Stimulated activated effector memory CD8-positive, alpha-beta T cell treated with anti-CD3 and anti-CD28 coated beads, Interleukin-12 subunit alpha, Interleukin-12 subunit beta, amount 100 ng/mL, for 72 hours (primary cell): ENCODE results near the gene DICER1.
A peak's percentile ranks its signal among the peaks of the same experiment; 100 is the strongest.

ENCODE experiments used
- ATAC-seq: fragments of 150-1000 bp; cut with Tn5 transposase; 2 replicates; pipeline ENCODE4 v1.10.0; 2021
- DNase-seq, 2 donors: peaks; one replicate each; pipeline ENCODE4 v3.0.0; 2021 to 2022; ENCODE audit warnings: low spot score in 2 of 2
- H3K27ac Mint-ChIP-seq: one replicate; pipeline ENCODE4 v1.8.0; 2022; ENCODE audit warnings: mild to moderate bottlenecking, mixed read lengths
- H3K36me3 Mint-ChIP-seq: one replicate; pipeline ENCODE4 v1.8.0; 2022; ENCODE audit warnings: mild to moderate bottlenecking, mixed read lengths
- H3K4me1 Mint-ChIP-seq: one replicate; pipeline ENCODE4 v1.8.0; 2022; ENCODE audit warnings: mixed read lengths
- H3K4me3 Mint-ChIP-seq: one replicate; pipeline ENCODE4 v1.8.0; 2022; ENCODE audit warnings: mild to moderate bottlenecking, mixed read lengths
- H3K9me3 Mint-ChIP-seq: one replicate; pipeline ENCODE4 v1.8.0; 2022; ENCODE audit warnings: mixed read lengths

DICER1 gene

DNA sequence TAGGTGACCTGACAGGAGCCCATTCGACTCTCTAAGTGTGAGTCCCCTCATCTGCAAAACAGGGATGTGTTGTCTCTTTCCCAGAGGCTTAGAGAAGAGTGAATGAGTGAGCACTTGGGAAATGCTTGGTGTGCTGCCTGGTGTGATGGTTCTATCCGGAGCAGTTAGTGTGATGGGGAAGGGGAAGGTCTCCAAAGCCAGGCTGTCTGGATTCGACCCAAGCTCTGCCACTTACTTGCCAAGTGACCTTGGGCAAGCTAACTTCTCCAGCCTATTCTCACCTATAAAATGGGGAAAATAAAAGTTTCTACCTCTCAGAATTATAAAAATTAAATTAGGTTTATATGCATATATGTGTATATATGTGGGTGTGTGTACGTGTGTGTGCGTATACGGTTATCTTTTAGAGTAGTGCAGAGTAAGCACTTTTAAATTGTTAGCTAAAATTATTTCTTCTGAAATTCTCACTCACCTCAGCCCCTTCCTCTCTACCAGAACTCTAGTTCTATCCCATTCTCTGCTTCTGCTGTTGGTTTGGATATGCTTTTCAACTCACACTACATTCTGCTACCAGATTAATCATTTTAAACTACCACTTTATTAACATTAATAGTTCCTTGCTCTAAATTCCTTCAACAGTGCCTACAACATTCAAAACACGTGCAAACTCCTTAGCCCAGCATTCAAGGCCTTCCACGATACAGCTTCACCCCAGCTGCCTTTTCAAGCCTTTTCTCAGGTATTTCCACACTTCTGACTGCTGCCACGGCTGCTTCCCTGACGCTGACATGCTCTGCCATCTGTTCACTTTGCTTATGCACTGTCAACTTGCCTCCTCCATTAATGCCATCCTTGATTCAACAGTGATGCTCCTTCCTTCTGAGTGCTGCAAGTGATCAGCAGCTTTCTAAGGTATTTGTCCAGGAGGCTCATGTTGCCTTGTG is 55.3 kb downstream of the DICER1 start:
- no peak overlapping the region for H3K4me3 Mint-ChIP-seq
- H3K9me3 Mint-ChIP-seq = no peaks in the 10 kb centered on the region
- no peak for ATAC-seq
- peaks cover 91% of the 10 kb centered on the region for H3K36me3 Mint-ChIP-seq
- H3K27ac Mint-ChIP-seq = no peak overlapping the region
- peaks cover 25% of the 10 kb centered on the region for H3K4me1 Mint-ChIP-seq
- no peak for DNase-seq

DNA sequence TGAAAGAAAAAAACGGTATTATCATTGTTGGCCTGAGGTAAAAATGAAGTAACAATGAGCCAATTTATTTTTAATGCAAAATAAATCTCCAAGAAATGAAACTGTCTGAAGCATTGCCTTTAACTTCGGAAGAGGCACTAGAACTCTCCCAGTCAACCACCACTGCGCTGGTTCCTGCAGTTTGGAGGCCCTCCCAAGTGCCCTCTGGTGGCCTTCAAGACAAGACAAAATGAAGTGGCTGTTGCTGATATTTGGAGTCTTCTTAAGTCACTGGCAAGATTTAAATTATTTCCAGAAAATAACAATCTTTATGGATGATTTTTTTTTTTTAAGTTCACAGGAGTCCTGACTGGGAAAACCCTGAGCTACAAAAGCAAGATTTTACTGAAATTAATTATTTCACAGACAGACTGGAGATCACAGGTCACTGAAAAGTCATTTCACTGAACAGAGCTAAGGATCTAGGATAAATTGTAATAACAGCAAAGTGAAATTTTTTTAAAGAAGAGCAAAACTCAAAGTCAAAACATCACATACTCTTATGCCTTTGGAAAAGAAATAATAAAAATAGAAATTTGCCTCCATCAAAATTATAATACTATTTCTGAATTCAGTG is 58.2 kb downstream of the DICER1 start:
- no peak for ATAC-seq

DNA sequence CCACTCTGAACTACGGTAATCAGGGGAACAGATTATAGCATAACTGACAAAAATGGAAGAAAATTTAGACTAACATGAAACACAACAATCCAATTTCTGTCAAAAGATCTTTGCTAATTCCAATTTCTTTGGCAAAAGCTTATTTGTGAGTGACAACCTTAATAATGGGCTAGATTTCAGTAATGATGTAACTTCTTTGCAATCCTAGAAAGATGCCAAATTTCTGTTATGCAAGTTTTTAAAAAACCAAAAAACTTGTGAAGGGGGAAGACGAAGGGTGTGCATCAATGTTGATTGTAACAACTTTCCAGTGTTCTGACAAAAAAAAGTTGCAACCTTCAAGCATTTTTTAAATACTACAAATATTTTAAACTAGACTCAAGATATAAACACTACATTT is 59.9 kb downstream of the DICER1 start:
- H3K36me3 Mint-ChIP-seq = peaks cover 92% of the 10 kb centered on the region
- H3K4me1 Mint-ChIP-seq = peaks cover 18% of the 10 kb centered on the region
- ATAC-seq (no peak), DNase-seq (no peak)
- H3K9me3 Mint-ChIP-seq = no peaks in the 10 kb centered on the region
- no peak overlapping the region for H3K27ac Mint-ChIP-seq
- no peak overlapping the region for H3K4me3 Mint-ChIP-seq

More for the DNA sequence above, 58.2 kb downstream of the DICER1 start:
- Mint-ChIP-seq H3K36me3 (peaks cover 92% of the 10 kb centered on the region), H3K27ac (peak overlapping the region; percentile 60), H3K4me3 (no peak overlapping the region), H3K4me1 (peaks cover 25% of the 10 kb centered on the region), H3K9me3 (no peaks in the 10 kb centered on the region)
- DNase-seq = no peak

DNA sequence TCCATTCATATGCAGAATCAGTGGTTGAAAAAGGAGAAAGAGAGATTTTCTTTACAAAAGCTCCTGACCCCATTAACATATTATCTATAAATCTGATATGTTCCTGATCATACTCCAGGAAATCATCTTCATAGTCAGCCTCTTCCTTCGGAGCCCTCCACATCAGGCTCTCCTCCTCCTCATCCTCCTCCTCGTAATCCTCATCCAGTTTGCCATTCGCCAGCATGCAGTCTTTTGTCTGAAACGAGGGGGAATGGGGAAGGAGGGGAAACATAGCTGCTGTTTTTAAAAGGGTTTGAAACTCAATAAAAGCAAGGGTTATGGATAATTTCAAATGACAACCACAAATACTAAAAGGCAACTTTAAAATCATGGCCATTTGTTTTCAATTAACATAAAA is 60.9 kb downstream of the DICER1 start:
- ATAC-seq (no peak), DNase-seq (no peak)
- Mint-ChIP-seq H3K27ac (no peak overlapping the region), H3K9me3 (no peaks in the 10 kb centered on the region), H3K4me1 (peaks cover 13% of the 10 kb centered on the region), H3K4me3 (no peak overlapping the region), H3K36me3 (peaks cover 96% of the 10 kb centered on the region)

DNA sequence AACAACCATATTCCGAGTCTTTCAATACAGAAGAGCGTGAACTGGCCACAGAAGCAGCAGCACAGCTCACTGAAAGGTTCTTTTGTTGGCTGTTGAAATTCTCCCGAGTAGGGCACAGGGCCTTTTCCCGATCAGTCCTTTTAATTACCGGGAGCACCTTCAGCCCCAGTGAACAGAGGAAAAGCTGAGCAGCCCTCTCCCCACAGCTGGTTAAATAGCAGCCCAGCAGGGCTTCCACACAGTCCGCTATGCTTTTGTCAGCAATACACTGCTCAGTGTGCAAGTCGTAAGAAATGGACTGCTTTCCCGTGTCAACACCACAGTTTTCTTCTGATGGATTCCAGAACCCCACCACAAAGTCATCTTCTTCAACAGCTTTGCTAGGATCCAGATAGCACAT is 61.3 kb downstream of the DICER1 start:
- DNase-seq = no peak
- no peak for ATAC-seq
- Mint-ChIP-seq H3K36me3 (peaks cover 100% of the 10 kb centered on the region), H3K9me3 (no peaks in the 10 kb centered on the region), H3K4me1 (peaks cover 8% of the 10 kb centered on the region), H3K27ac (no peak overlapping the region), H3K4me3 (no peak overlapping the region)

DNA sequence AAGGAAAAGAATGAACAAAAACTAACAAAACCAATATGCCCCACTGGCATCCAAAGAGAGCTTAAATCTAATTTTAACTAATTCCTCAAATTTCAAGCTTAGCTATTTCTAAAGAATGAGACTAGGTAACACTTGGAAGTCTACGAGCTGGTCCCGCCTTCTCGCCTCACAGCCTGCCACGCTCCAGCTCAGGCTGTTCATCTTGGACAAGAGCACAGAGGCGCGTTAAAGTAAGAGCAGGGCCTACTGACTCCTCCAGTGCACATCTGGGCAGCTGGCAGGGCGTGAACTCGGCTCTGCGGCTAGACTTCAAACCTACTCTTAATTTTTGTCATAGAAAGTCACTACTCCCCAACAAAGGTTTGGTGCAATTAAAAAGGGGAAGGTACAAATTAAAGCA is 64.6 kb downstream of the DICER1 start:
- DNase-seq (no peak), ATAC-seq (no peak)
- Mint-ChIP-seq H3K36me3 (peaks cover 100% of the 10 kb centered on the region), H3K27ac (no peak overlapping the region), H3K4me1 (no peaks in the 10 kb centered on the region), H3K9me3 (no peaks in the 10 kb centered on the region), H3K4me3 (no peak overlapping the region)

DNA sequence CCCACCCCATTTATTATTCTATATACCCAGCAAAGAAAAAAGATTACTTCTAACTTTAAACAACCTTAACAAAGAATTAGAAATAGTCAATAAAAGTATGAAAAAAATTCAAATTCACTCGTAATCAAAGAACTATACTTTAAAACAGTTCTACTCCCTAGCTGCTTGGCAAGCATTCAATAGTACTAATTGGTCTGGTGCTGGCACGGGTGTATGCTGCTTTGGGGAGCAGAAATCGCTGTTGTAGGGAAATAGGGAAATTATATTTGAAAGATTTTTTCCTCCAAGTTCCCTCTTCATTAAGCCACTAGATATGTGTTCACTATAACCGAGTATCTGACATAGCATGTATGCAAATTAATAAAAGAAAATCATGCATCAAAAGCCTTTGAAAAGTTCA is 65.7 kb downstream of the DICER1 start:
- H3K27ac Mint-ChIP-seq = no peak overlapping the region

DNA sequence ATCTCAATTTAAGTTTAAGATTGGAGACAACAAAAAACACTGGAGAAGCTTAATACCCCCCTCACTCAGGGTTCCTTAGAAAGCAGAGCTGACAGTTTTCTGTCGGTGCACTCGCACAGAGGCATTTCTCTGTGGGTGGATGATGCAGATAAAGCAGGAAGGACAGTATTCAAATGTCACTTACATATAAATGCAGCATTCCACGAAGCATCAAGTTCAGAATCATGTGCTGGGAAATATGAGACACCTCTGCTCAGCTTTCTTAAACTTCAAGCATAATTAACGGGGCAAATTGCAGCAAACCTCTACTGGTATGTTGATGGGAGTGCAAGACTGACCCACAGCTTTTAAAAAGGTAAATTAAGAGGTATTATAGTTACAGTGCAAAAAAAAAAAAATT is 68.7 kb downstream of the DICER1 start:
- no peak overlapping the region for H3K27ac Mint-ChIP-seq
- no peaks in the 10 kb centered on the region for H3K9me3 Mint-ChIP-seq
- no peak for ATAC-seq
- no peak for DNase-seq
- peaks cover 86% of the 10 kb centered on the region for H3K36me3 Mint-ChIP-seq
- no peak overlapping the region for H3K4me3 Mint-ChIP-seq
- H3K4me1 Mint-ChIP-seq = no peaks in the 10 kb centered on the region

More for the DNA sequence above, 65.7 kb downstream of the DICER1 start:
- Mint-ChIP-seq H3K9me3 (no peaks in the 10 kb centered on the region), H3K4me1 (no peaks in the 10 kb centered on the region), H3K36me3 (peaks cover 100% of the 10 kb centered on the region), H3K4me3 (no peak overlapping the region)
- ATAC-seq (no peak), DNase-seq (no peak)

DNA sequence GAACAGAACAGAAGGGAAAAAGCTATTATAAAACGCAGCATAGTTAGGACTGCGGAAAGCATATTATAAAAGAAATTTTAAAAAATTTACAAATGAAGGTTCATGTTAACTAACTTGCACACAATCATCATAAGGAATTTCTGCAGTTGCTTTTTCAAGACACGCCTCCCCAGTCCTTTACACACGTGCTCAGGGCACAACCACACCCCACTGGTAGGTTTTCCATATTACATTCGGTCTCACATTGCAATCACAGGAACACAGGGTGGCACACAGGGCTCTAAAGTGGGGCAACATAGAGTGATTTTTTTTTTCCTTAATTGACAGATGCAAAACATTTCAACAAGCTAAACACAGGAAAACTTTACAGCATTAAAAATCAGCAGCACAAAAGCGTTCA is 69.7 kb downstream of the DICER1 start:
- Mint-ChIP-seq H3K36me3 (peaks cover 77% of the 10 kb centered on the region), H3K27ac (no peak overlapping the region), H3K4me1 (no peaks in the 10 kb centered on the region), H3K9me3 (no peaks in the 10 kb centered on the region), H3K4me3 (no peak overlapping the region)
- no peak for ATAC-seq
- no peak for DNase-seq

DNA sequence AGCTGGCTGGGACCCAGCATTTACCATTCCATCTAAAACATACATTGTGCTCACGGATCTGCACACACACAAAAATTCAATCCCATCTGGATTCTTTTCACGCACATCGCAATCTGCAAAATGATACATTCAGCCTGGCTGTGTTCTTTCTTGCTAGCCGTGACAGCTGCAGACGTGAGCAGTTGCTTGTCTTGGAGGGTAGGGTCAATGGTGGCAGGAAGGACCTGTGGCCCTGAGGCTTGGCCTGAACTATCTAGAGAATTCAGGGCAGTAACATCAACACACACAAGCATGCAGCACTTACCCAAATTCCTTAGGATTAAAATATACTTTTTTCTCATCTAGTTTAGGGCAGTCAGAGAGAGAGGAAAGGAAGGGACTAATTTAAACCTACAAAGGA is 72.0 kb downstream of the DICER1 start:
- no peak for DNase-seq
- H3K9me3 Mint-ChIP-seq = no peaks in the 10 kb centered on the region
- no peak for ATAC-seq
- no peak overlapping the region for H3K27ac Mint-ChIP-seq
- peaks cover 58% of the 10 kb centered on the region for H3K36me3 Mint-ChIP-seq
- no peaks in the 10 kb centered on the region for H3K4me1 Mint-ChIP-seq
- no peak overlapping the region for H3K4me3 Mint-ChIP-seq

DNA sequence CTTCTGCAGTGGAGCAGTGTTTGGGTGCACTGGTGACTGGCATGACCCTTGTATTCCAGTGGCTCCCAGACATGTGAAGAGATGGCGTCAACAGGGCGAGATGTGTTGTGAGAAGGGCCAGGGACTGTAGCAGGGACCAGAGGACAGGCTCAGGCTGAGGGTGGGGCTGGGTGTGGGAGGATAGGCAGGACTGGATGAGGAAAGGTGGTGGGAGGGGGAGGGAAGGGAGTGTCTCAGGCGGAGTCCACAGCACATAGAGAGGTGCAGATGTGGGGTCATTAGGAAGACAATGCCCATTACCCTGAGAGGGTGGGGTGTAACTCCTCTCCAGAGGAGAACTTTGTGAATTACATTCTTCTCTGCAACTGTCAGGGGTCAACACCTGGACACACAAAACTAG is 78.5 kb downstream of the DICER1 start:
- no peak for DNase-seq
- Mint-ChIP-seq H3K36me3 (peaks cover 6% of the 10 kb centered on the region), H3K4me3 (no peak overlapping the region), H3K27ac (no peak overlapping the region), H3K4me1 (no peaks in the 10 kb centered on the region), H3K9me3 (peaks cover 4% of the 10 kb centered on the region)
- no peak for ATAC-seq

DNA sequence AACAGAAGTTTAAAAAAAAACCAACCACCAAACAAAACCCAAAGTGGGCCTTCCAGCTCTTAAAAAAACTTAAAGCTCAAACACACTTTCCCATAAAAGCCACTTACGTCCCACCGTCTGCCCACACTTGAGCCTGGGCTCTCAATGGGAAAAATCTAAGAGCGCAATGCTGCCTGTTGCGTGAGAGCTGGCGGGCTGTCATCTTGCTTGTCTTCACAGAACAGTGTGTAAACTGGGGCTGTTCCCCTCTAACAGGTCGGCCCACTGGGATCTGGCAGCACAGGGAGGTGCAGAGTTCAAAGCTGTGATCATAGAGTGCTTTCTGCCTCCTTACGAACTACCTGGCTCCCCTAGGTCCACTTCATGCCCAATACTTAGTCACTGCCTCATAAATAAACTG is 80.0 kb downstream of the DICER1 start:
- no peak for DNase-seq
- Mint-ChIP-seq H3K4me3 (no peak overlapping the region), H3K27ac (no peak overlapping the region), H3K36me3 (peaks cover 2% of the 10 kb centered on the region), H3K9me3 (peaks cover 4% of the 10 kb centered on the region), H3K4me1 (no peaks in the 10 kb centered on the region)
- ATAC-seq = no peak

DNA sequence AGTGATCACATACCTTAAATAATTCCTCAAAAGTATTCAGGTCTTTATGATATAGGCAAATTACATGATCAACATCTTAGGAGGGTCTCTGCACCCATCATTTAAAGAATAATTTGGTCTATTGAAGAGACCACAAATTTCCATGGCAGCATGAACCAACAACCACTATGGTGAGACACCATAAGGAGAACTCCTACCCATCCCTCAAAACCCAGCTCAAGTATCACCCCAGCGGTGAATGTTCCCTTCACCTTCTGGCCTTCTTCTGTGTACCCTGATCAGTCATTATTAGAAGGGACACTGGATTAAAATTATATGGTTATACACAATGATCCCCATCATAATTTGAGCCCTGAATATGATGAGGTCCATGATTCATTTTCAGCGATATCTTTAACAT is 81.5 kb downstream of the DICER1 start:
- no peak overlapping the region for H3K27ac Mint-ChIP-seq
- H3K4me3 Mint-ChIP-seq = no peak overlapping the region
- ATAC-seq = no peak
- DNase-seq = no peak
- no peaks in the 10 kb centered on the region for H3K4me1 Mint-ChIP-seq
- no peaks in the 10 kb centered on the region for H3K36me3 Mint-ChIP-seq
- peaks cover 4% of the 10 kb centered on the region for H3K9me3 Mint-ChIP-seq

DNA sequence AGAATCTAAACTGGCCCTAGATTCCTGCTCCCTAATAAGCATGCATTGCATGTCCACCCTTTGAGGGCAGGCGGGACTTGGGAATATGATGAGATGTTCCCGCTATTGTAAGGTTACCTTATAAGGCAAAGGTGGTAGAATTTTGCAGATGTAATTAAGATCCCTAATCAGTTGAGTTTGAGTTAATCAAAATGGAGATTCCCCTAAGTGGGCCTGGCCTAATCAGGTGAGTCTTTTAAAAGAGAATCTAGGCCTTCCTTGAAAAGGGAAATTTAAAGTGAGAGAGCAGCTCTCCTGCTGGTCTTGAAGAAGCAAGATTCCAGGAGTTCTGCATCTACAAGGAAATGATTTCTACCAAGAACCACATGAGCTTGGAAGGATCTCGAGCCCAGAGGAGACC is 83.4 kb downstream of the DICER1 start:
- Mint-ChIP-seq H3K27ac (no peak overlapping the region), H3K36me3 (no peaks in the 10 kb centered on the region), H3K4me1 (no peaks in the 10 kb centered on the region), H3K4me3 (no peak overlapping the region), H3K9me3 (peaks cover 4% of the 10 kb centered on the region)
- DNase-seq (no peak), ATAC-seq (no peak)

DNA sequence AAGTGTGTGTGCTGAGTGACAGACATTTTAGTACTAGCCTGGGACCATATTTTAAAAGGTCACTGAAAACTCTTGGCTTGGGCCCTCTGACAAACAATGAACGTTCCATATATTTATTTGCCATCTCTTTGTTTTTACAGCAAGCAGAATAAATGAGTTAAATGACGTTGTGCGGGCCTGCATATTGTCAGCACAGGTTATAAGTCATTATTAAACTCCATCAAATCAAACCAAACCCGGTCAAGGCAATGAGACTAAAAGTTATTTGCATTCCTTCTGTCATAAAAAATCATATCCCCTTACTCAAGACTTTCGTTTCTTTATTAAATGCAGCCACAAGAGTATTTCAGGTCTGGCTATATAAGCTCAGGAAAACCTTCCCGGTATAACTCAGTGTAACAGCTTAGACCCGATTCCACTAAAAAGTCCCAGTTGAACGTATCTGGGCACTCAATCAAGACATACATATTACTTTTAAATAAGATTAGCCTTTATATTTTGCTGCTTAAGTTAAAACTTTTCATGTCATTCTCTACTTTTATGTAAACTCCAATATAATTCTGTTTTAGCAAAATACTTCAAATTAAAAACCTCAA is 84.9 kb downstream of the DICER1 start:
- no peaks in the 10 kb centered on the region for H3K4me1 Mint-ChIP-seq
- no peak overlapping the region for H3K4me3 Mint-ChIP-seq
- no peaks in the 10 kb centered on the region for H3K36me3 Mint-ChIP-seq
- ATAC-seq (no peak), DNase-seq (no peak)
- no peak overlapping the region for H3K27ac Mint-ChIP-seq
- H3K9me3 Mint-ChIP-seq = no peaks in the 10 kb centered on the region
